T-helper 2 cell treated with Interferon-gamma antibody and Interleukin-4, amounts not matched to agents 5 μg/mL and 100 μg/mL, for 36 hours (primary cell): ENCODE results near the gene SLC9A4.

Experiments used
- DNase-seq: peaks from one replicate; pipeline ENCODE4 v3.0.0; 2021; ENCODE audit warnings: low spot score
- H3K27ac Mint-ChIP-seq: one replicate; pipeline ENCODE4 v1.8.0; 2021; ENCODE audit warnings: mild to moderate bottlenecking, mixed read lengths
- H3K27me3 Mint-ChIP-seq: one replicate; pipeline ENCODE4 v1.8.0; 2021; ENCODE audit warnings: low read depth, mixed read lengths
- H3K36me3 Mint-ChIP-seq: one replicate; pipeline ENCODE4 v1.8.0; 2021; ENCODE audit warnings: low read depth, mixed read lengths
- H3K4me1 Mint-ChIP-seq: one replicate; pipeline ENCODE4 v1.8.0; 2021; ENCODE audit warnings: low read depth, mixed read lengths
- H3K4me3 Mint-ChIP-seq: one replicate; pipeline ENCODE4 v1.8.0; 2022; ENCODE audit warnings: mild to moderate bottlenecking, moderate library complexity, mixed read lengths
- H3K9me3 Mint-ChIP-seq: one replicate; pipeline ENCODE4 v1.8.0; 2021; ENCODE audit warnings: mixed read lengths

Gene SLC9A4

DNA sequence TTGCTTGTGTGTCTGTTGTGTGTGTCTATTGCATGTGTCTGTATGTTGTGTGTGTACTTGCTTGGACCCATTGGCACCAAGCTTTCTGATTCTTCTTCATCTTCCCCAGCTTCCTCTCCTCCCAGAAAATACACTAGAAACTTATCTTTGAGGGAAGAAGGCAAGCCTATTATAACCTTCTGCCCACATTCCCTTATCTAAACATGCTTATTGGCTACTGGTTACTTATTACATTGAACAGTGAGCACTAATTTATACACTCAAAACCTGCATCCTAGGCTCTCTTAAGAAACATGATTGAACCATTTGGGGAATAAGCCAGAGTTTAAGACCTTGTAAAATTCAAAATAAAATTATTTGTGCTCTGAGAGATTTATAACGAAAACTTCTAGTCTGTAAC lies 26.5 kb downstream of the SLC9A4 start:
- Mint-ChIP-seq H3K9me3 (no peaks in the 10 kb centered on the region), H3K36me3 (no peaks in the 10 kb centered on the region), H3K4me1 (no peaks in the 10 kb centered on the region), H3K27me3 (peaks cover 10% of the 10 kb centered on the region), H3K27ac (no peak overlapping the region), H3K4me3 (no peak overlapping the region)
- DNase-seq: no peak

DNA sequence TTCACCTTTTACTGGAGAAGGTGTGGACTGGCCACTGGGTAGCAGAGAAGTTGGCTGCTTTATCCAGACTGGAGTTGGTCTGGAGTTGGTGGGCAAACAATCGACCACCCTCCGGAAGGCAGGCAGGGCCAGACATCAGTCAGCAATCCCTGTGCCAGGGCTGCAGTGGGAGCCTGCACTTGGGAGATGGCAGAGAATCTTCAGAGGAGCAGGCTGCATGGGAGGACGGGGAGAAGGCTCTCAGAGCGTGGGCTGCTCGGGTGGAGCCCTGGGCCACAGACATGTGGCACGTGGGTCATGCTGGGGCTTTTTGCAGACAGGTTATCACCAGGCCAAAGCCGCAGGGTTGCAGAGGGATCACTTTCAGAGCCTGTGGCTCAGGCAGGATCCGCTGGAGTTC lies 29.6 kb downstream of the SLC9A4 start:
- Mint-ChIP-seq H3K36me3 (no peaks in the 10 kb centered on the region), H3K4me1 (no peaks in the 10 kb centered on the region), H3K27me3 (peaks cover 2% of the 10 kb centered on the region), H3K27ac (no peak overlapping the region), H3K9me3 (no peaks in the 10 kb centered on the region), H3K4me3 (no peak overlapping the region)
- DNase-seq: no peak

GRCh38 chr2:102504833-102505232 lies 31.8 kb downstream of the SLC9A4 start:
- no peak overlapping the region for H3K27ac Mint-ChIP-seq
- H3K36me3 Mint-ChIP-seq: no peaks in the 10 kb centered on the region
- H3K27me3 Mint-ChIP-seq: peaks cover 7% of the 10 kb centered on the region
- H3K4me1 Mint-ChIP-seq: peaks cover 3% of the 10 kb centered on the region
- no peaks in the 10 kb centered on the region for H3K9me3 Mint-ChIP-seq
- no peak for DNase-seq
- H3K4me3 Mint-ChIP-seq: no peak overlapping the region

DNA sequence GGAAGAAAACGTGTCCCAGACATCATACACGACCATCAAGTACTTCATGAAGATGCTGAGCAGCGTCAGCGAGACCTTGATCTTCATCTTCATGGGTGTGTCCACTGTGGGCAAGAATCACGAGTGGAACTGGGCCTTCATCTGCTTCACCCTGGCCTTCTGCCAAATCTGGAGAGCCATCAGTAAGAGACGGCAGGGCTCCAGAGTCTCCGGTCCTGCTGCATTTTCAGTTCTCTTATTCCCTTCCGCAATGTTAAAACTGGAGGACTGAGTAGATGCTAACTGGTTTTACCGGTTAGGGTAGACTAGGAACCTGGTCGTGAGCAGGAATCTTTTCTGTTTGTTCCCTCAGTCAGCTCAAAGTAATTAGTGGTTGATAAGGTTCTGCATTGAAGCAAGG lies 32.3 kb downstream of the SLC9A4 start:
- H3K9me3 Mint-ChIP-seq: no peaks in the 10 kb centered on the region
- no peaks in the 10 kb centered on the region for H3K36me3 Mint-ChIP-seq
- peaks cover 7% of the 10 kb centered on the region for H3K27me3 Mint-ChIP-seq
- no peak for DNase-seq
- H3K4me1 Mint-ChIP-seq: peaks cover 3% of the 10 kb centered on the region
- H3K4me3 Mint-ChIP-seq: no peak overlapping the region
- H3K27ac Mint-ChIP-seq: no peak overlapping the region

GRCh38 chr2:102506743-102507142 lies 33.7 kb downstream of the SLC9A4 start:
- Mint-ChIP-seq H3K4me3 (no peak overlapping the region), H3K4me1 (peaks cover 3% of the 10 kb centered on the region), H3K9me3 (no peaks in the 10 kb centered on the region), H3K27ac (no peak overlapping the region), H3K27me3 (peaks cover 11% of the 10 kb centered on the region), H3K36me3 (no peaks in the 10 kb centered on the region)
- DNase-seq: no peak

DNA sequence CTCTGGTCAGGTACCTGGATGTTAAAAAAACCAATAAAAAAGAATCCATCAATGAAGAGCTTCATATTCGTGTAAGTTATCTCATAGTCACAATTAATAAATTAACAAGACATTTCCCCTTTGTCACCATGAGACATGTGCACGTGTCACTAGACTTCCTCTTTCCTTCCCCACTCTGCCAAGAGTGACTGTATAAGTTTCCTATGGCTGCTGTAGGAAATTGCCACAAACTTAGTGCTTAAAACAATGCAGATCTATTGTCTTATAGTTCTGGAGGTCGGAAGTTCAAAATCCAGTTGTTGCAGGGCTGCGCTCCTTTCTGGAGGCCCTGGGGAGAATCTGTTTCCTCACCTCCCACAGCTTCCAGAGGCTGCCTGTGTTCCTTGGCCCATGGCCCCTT lies 35.8 kb downstream of the SLC9A4 start:
- Mint-ChIP-seq H3K36me3 (no peaks in the 10 kb centered on the region), H3K4me1 (peaks cover 3% of the 10 kb centered on the region), H3K27me3 (peaks cover 17% of the 10 kb centered on the region), H3K4me3 (no peak overlapping the region), H3K9me3 (no peaks in the 10 kb centered on the region), H3K27ac (no peak overlapping the region)
- DNase-seq: no peak

- no peak for DNase-seq
- no peaks in the 10 kb centered on the region for H3K36me3 Mint-ChIP-seq
- H3K4me1 Mint-ChIP-seq: peaks cover 3% of the 10 kb centered on the region
- peaks cover 17% of the 10 kb centered on the region for H3K27me3 Mint-ChIP-seq
- H3K4me3 Mint-ChIP-seq: no peak overlapping the region
- H3K27ac Mint-ChIP-seq: no peak overlapping the region
- H3K9me3 Mint-ChIP-seq: no peaks in the 10 kb centered on the region
Observed at GRCh38 chr2:102509749-102510148, 36.7 kb downstream of the SLC9A4 start.

DNA sequence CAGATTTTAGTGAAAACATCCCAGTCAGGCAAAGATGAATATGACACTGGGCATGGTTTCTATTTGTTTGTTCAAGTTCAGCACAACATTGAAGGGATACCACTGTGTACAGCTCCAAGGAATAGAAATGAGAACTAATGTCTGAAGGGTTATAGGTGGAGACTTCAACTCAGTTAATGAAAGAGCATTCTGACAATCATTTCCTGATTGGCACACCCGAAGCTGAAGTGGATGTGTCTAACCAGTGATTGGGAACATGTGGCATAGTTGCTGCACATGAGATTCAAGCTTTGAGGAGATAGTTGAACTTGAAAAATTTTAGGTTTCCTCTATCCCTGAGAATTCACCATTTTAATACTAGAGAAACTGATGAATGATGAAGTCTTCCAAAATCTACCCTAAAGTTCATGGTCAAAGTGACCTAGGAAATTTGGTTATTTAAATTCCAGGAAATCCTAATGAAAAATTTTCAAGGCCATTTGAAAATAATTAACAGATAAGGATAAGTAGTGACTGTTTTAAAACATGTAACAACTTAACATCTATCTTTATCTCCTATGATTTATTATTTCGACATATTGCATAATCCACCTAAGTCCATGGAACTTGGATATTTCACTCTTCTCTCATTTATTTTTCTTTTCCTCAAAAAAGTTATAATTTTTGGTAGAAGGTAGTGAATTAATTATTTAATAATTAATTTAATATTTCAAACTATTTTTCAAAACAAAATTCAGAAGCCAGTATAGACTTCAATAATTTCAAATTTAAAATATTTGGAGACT lies 38.0 kb downstream of the SLC9A4 start:
- Mint-ChIP-seq H3K36me3 (no peaks in the 10 kb centered on the region), H3K9me3 (no peaks in the 10 kb centered on the region), H3K27me3 (peaks cover 17% of the 10 kb centered on the region), H3K4me3 (no peak overlapping the region), H3K27ac (no peak overlapping the region), H3K4me1 (peaks cover 3% of the 10 kb centered on the region)
- no peak for DNase-seq

DNA sequence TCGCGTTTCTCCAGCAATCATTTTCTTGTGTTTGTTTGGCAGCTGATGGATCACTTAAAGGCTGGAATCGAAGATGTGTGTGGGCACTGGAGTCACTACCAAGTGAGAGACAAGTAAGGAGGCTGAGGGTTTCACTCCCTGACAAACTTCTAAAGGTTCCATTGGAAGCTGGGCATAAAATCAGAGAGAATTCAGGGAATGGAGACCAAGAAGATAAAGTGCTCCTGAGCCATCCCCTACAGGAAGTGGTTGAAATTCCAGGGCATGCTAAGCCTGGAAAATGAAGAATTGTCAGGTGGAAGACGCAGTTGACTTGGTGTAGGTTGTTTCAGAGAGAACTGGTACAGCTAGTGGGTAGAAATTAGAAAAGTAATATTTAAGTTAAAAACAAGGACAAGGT lies 39.1 kb downstream of the SLC9A4 start:
- H3K4me1 Mint-ChIP-seq: peaks cover 3% of the 10 kb centered on the region

GRCh38 chr2:102513355-102513939 lies 40.4 kb downstream of the SLC9A4 start:
- Mint-ChIP-seq H3K4me3 (no peak overlapping the region), H3K27me3 (peaks cover 13% of the 10 kb centered on the region), H3K27ac (no peak overlapping the region), H3K36me3 (no peaks in the 10 kb centered on the region), H3K9me3 (no peaks in the 10 kb centered on the region), H3K4me1 (peaks cover 3% of the 10 kb centered on the region)
- no peak for DNase-seq

More for the DNA sequence above, 39.1 kb downstream of the SLC9A4 start:
- peaks cover 15% of the 10 kb centered on the region for H3K27me3 Mint-ChIP-seq
- no peak for DNase-seq
- H3K27ac Mint-ChIP-seq: no peak overlapping the region
- no peak overlapping the region for H3K4me3 Mint-ChIP-seq
- no peaks in the 10 kb centered on the region for H3K36me3 Mint-ChIP-seq
- H3K9me3 Mint-ChIP-seq: no peaks in the 10 kb centered on the region

DNA sequence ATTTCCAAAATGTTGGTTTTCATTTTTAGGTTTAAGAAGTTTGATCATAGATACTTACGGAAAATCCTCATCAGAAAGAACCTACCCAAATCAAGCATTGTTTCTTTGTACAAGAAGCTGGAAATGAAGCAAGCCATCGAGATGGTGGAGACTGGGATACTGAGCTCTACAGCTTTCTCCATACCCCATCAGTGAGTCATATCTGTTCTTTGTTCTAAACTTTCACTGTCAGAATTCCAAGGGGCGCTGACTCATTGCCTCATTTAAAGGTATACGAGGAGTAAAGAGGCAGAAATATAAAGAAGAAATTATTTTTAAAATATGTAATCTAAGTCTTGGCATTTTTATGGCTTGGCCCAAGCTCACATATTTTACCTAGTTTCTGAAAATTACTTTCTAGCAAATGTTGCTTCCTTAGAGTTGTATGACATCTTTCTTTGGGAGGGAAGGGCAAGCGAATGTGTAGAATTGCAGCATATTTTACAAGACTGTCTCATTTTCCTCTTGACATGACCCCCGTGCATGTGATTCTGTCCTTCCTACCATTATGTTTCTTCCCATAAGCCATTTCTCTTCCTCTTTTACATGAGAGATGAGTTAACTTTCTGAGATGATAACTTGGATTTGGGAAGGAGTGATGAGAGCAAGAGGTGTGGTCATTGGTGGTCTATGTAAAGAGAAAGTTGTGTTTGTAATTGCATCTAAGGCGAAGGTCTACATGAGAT lies 41.2 kb downstream of the SLC9A4 start:
- no peak overlapping the region for H3K27ac Mint-ChIP-seq
- no peaks in the 10 kb centered on the region for H3K9me3 Mint-ChIP-seq
- DNase-seq: no peak
- no peak overlapping the region for H3K4me3 Mint-ChIP-seq
- H3K4me1 Mint-ChIP-seq: peaks cover 3% of the 10 kb centered on the region
- H3K36me3 Mint-ChIP-seq: no peaks in the 10 kb centered on the region
- peaks cover 13% of the 10 kb centered on the region for H3K27me3 Mint-ChIP-seq

DNA sequence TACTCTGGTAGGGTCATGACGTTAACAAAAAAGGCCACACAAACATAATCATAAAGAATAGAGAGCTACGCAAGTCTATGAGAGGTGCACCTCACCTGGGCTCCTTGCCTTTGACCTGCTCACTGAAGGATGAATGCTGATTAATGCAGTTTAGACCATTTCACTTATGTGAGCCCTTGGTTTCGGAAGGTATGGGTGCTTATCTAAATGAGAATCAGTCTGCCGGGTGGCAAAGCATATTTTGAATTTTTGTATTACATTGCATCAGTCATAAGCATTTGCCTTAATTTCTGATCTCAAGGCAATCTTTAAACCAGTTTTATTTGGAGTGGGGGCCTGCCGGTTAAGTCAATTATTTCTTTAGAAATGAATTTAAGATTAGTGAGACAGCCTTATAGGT lies 42.8 kb downstream of the SLC9A4 start:
- Mint-ChIP-seq H3K4me3 (no peak overlapping the region), H3K27me3 (peaks cover 13% of the 10 kb centered on the region), H3K27ac (no peak overlapping the region), H3K4me1 (no peaks in the 10 kb centered on the region), H3K9me3 (no peaks in the 10 kb centered on the region), H3K36me3 (no peaks in the 10 kb centered on the region)
- DNase-seq: no peak

DNA sequence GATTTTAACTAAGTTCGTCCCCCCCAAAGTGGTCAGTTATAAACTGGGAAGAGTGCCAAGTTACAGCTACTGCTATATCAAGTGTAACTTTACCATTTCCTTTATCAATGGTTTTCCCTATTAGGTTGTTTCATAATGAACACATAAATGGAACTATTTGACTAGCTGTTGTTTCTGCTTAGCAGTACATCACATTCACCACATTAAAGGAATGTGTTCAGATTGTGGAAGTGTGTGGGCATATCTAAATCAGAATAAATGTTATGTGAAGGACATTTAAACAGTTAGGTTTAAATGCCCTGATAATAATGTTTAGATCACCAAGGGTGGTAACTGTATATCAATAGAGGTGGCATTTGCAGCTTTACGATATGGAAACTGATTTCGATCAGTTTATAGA lies 45.1 kb downstream of the SLC9A4 start:
- no peak overlapping the region for H3K4me3 Mint-ChIP-seq
- DNase-seq: no peak
- no peaks in the 10 kb centered on the region for H3K9me3 Mint-ChIP-seq
- no peaks in the 10 kb centered on the region for H3K4me1 Mint-ChIP-seq
- H3K27ac Mint-ChIP-seq: no peak overlapping the region
- peaks cover 7% of the 10 kb centered on the region for H3K27me3 Mint-ChIP-seq
- no peaks in the 10 kb centered on the region for H3K36me3 Mint-ChIP-seq

GRCh38 chr2:102520009-102520408 lies 47.0 kb downstream of the SLC9A4 start:
- Mint-ChIP-seq H3K36me3 (no peaks in the 10 kb centered on the region), H3K9me3 (no peaks in the 10 kb centered on the region), H3K4me3 (no peak overlapping the region), H3K4me1 (no peaks in the 10 kb centered on the region), H3K27me3 (peaks cover 7% of the 10 kb centered on the region), H3K27ac (no peak overlapping the region)
- DNase-seq: no peak
